ENCODE results near the gene C20orf202. TPM values are rescaled to one million over a fixed set of nuclear protein-coding genes. Genes with fewer than 3 reads are reported as not detected.
A peak's percentile ranks its signal among the peaks of the same experiment; 100 is the strongest.

Gene C20orf202
- total and polyA plus RNA-seq, 9 of the 15 experiments (the other 6 are each of a cell fraction or from before 2014, with no cell fraction given), result 0.03 to 0.24 (median 0.15) TPM; not detected in 4

DNA sequence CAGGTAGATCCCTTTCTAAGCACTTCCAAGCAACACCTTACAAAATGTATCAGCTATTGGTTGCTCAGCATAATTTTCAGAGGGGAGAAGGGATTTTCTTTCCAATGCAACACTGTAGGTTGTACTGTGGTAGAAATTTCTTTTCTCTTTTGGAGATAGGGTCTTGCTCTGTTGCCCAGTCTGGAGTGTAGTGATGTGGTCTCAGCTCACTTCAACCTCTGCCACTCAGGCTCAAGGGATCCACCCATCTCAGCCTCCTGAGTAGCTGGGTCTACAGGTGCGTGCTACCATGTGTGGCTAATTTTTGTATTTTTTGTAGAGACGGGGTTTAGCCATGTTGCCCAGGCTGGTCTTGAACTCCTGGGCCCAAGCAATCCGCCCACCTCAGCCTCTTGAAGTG, 38.8 kb downstream of the C20orf202 start:
- POLR2A ChIA-PET, result no interaction called here
- FAIRE-seq, result no peak

DNA sequence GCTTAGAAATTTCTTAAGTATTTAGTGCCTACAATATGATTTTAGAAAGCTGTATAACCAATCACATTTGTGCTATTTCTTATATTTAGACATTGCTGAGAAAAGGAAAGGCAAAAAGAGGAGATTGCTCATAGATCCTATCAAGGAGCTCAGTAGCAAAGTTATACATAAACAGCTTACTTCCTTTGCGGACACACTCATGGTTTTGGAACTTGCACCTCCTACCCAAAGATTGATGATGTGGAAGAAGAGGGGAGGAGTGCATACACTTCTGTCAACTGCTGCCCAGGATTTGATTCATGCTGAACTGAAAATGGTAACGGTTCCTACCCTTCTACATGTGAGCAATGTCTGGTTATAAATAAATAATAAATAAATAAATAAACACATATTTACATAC, 39.3 kb downstream of the C20orf202 start:
- ATAC-seq, result peak; percentile 63; the same call in 2 of the 3 replicates
- DNase-seq (ENCODE audit: extremely low read depth in 1 of 4, low spot score in 3 of 4), result peak in 2 of 4 experiments; percentile 27 to 45
- Histone ChIP-seq H2AFZ (ENCODE audit: low read depth, low read length) (peak overlapping the region; percentile 42; the same call in 1 of the 2 replicates), H3K79me2 (ENCODE audit: control insufficient read depth, insufficient read depth, low read length) (no peaks in the 10 kb centered on the region), H3K9me3 (replicated peaks; ENCODE audit: control insufficient read depth, insufficient read depth, low read depth, low read length) (no peaks in the 10 kb centered on the region), H3K27ac (ENCODE audit: extremely low read depth, low read depth, low read length) (no peak overlapping the region), H3K36me3 (ENCODE audit: control insufficient read depth, insufficient read depth, low read length) (no peaks in the 10 kb centered on the region), H4K20me1 (replicated peaks; ENCODE audit: control insufficient read depth, insufficient read depth, low read length) (no peaks in the 10 kb centered on the region), H3K4me3 (no peak overlapping the region), H3K27me3 (ENCODE audit: control insufficient read depth in 2 of 2, insufficient read depth in 2 of 2, low read length in 2 of 2) (no peaks in the 10 kb centered on the region), H3K4me1 (replicated peaks in 1 of 2; ENCODE audit: control insufficient read depth in 2 of 2, insufficient read depth in 2 of 2, low read length in 2 of 2) (peaks cover 0 to 7% of the 10 kb centered on the region in 2 experiments; a peak in 3 of 5 replicates), H3K9me1 (ENCODE audit: control insufficient read depth, insufficient read depth, low read length) (no peaks in the 10 kb centered on the region), H3K9ac (ENCODE audit: insufficient read depth in 1 of 2, low read depth in 2 of 2, low read length in 2 of 2) (no peak overlapping the region), H3K4me2 (ENCODE audit: insufficient read depth, low read length) (peak overlapping the region; percentile 28; the same call in 1 of the 2 replicates)
- CTCF ChIA-PET (ENCODE audit: low intra/inter-chr PET ratio), result no interaction called here
- 3% methylated on average over 2 of the region's 2 CpGs for WGBS (ENCODE audit: insufficient coverage, low coverage, missing lambda C conversion rate)
- no TSS peak for BruUV-seq (replicated peaks)
- POLR2A ChIA-PET, result no interaction called here
- in situ Hi-C loops (cut with MboI), result no loop called here
- FAIRE-seq, result no peak
- intact Hi-C loops (cut with micrococcal nuclease), result no loop called here
- TF ChIP-seq DPF2 (IDR thresholded peaks at IDR 0.05), result 0 out of 2 replicates have a peak, but pooled peaks have one; percentile 34
- peak; percentile 26; the same call in 1 of the 2 replicates for TF ChIP-seq FOXM1 (IDR thresholded peaks at IDR 0.05; ENCODE audit: low read depth)
- TF ChIP-seq FOXM1 (CRISPR knock-in tag; IDR thresholded peaks at IDR 0.05; ENCODE audit: low read depth), result no peak
- TF ChIP-seq, protein P1, sequence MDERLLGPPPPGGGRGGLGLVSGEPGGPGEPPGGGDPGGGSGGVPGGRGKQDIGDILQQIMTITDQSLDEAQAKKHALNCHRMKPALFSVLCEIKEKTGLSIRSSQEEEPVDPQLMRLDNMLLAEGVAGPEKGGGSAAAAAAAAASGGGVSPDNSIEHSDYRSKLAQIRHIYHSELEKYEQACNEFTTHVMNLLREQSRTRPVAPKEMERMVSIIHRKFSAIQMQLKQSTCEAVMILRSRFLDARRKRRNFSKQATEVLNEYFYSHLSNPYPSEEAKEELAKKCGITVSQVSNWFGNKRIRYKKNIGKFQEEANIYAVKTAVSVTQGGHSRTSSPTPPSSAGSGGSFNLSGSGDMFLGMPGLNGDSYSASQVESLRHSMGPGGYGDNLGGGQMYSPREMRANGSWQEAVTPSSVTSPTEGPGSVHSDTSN (CRISPR knock-in tag; IDR thresholded peaks at IDR 0.05; ENCODE audit: low read depth), result no peak
- TF ChIP-seq, protein P1 (tag; conservative IDR thresholded peaks at IDR 0.05; ENCODE audit: low read depth), result peak; percentile 77
- peak; percentile 82 for TF ChIP-seq MEIS2 (IDR thresholded peaks at IDR 0.05; ENCODE audit: partially characterized antibody)
- TF ChIP-seq ZFP36 (IDR thresholded peaks at IDR 0.05; ENCODE audit: low read depth, low read length, partially characterized antibody), result peak; percentile 67
- TF ChIP-seq GATAD2B (IDR thresholded peaks at IDR 0.05; ENCODE audit: borderline replicate concordance), result no peak
- TF ChIP-seq POLR2H (tag; IDR thresholded peaks at IDR 0.05; ENCODE audit: low read depth), result no peak
- TF ChIP-seq, protein P2, sequence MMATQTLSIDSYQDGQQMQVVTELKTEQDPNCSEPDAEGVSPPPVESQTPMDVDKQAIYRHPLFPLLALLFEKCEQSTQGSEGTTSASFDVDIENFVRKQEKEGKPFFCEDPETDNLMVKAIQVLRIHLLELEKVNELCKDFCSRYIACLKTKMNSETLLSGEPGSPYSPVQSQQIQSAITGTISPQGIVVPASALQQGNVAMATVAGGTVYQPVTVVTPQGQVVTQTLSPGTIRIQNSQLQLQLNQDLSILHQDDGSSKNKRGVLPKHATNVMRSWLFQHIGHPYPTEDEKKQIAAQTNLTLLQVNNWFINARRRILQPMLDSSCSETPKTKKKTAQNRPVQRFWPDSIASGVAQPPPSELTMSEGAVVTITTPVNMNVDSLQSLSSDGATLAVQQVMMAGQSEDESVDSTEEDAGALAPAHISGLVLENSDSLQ (IDR thresholded peaks at IDR 0.05), result peak; percentile 66
- peak; percentile 34; the same call in 1 of the 2 replicates for TF ChIP-seq SMARCA4 (IDR thresholded peaks at IDR 0.05)

More for the DNA sequence above, 38.8 kb downstream of the C20orf202 start:
- H3K27me3 ChIP-seq (ENCODE audit: control insufficient read depth in 2 of 2, insufficient read depth in 2 of 2, low read length in 2 of 2), result no peaks in the 10 kb centered on the region
- H3K36me3 ChIP-seq (ENCODE audit: control insufficient read depth, insufficient read depth, low read length), result no peaks in the 10 kb centered on the region
- ATAC-seq (no peak), DNase-seq (ENCODE audit: extremely low read depth in 1 of 4, low spot score in 3 of 4) (no peak)
- H3K27ac ChIP-seq (ENCODE audit: extremely low read depth, low read depth, low read length), result no peak overlapping the region
- 44% methylated on average over 2 of the region's 3 CpGs for WGBS (ENCODE audit: insufficient coverage, low coverage, missing lambda C conversion rate)
- in situ Hi-C loops (cut with MboI), result no loop called here
- TF ChIP-seq RBM25 (IDR thresholded peaks at IDR 0.05; ENCODE audit: low read depth, low read length, severe bottlenecking) (peak; percentile 66), BCOR (IDR thresholded peaks at IDR 0.05) (0 out of 2 replicates have a peak, but pooled peaks have one; percentile 39), ZNF121 (CRISPR knock-in tag; conservative IDR thresholded peaks at IDR 0.05) (peak; percentile 98), ZNF717 (CRISPR knock-in tag; IDR thresholded peaks at IDR 0.05) (no peak)
- intact Hi-C loops (cut with micrococcal nuclease), result no loop called here
- no peak overlapping the region; the same call in 1 of the 2 replicates for H3K4me2 ChIP-seq (ENCODE audit: insufficient read depth, low read length)
- H2AFZ ChIP-seq (ENCODE audit: low read depth, low read length), result no peak overlapping the region
- no peaks in the 10 kb centered on the region for H3K9me1 ChIP-seq (ENCODE audit: control insufficient read depth, insufficient read depth, low read length)
- CTCF ChIA-PET (ENCODE audit: low intra/inter-chr PET ratio), result interaction anchor here (0.6 kb wide), 1 partner anchor 224 kb away, joined by 3 read pairs; the partner anchor contains the start of gene NSFL1C
- peaks cover 0 to 7% of the 10 kb centered on the region in 2 experiments; a peak in 3 of 5 replicates for H3K4me1 ChIP-seq (replicated peaks in 1 of 2; ENCODE audit: control insufficient read depth in 2 of 2, insufficient read depth in 2 of 2, low read length in 2 of 2)
- no peaks in the 10 kb centered on the region for H3K9me3 ChIP-seq (replicated peaks; ENCODE audit: control insufficient read depth, insufficient read depth, low read depth, low read length)
- H3K79me2 ChIP-seq (ENCODE audit: control insufficient read depth, insufficient read depth, low read length), result no peaks in the 10 kb centered on the region
- H3K9ac ChIP-seq (ENCODE audit: insufficient read depth in 1 of 2, low read depth in 2 of 2, low read length in 2 of 2), result no peak overlapping the region
- BruUV-seq (replicated peaks), result no TSS peak
- H4K20me1 ChIP-seq (replicated peaks; ENCODE audit: control insufficient read depth, insufficient read depth, low read length), result no peaks in the 10 kb centered on the region
- H3K4me3 ChIP-seq, result no peak overlapping the region
